D721Med (cell line): ENCODE measurements around the gene EXOSC3.

Experiments
- DNase-seq: peaks from one replicate; pipeline ENCODE4 v3.0.0; 2011; ENCODE audit warnings: low spot score; ENCODE audit not compliant: insufficient read length
- FAIRE-seq: peaks from 2 replicates; lab custom pipeline; 2011; peaks lifted over from hg19 to GRCh38; lab: Jason Lieb, UNC
- CTCF ChIP-seq: IDR thresholded peaks from 2 replicates; pipeline ENCODE4 v1.5.1; 2012; ENCODE audit warnings: mild to moderate bottlenecking, control low read depth; ENCODE audit not compliant: insufficient read depth; ENCODE audit errors: missing control alignments

Gene EXOSC3

GRCh38 chr9:37746448-37747270, 38.2 kb downstream of the EXOSC3 start:
- TF ChIP-seq CTCF = no peak
- FAIRE-seq = no peak
- no peak for DNase-seq

GRCh38 chr9:37745970-37746369, 38.9 kb downstream of the EXOSC3 start:
- FAIRE-seq (no peak), DNase-seq (no peak)

GRCh38 chr9:37740631-37741328, 44.1 kb downstream of the EXOSC3 start:
- no peak for TF ChIP-seq CTCF
- DNase-seq (no peak), FAIRE-seq (no peak)

More at GRCh38 chr9:37745970-37746369, 38.9 kb downstream of the EXOSC3 start:
- TF ChIP-seq CTCF = no peak

- FAIRE-seq (no peak), DNase-seq (no peak)
- no peak for TF ChIP-seq CTCF
Measured at GRCh38 chr9:37740128-37740527, 44.7 kb downstream of the EXOSC3 start.

GRCh38 chr9:37739222-37739621, 45.6 kb downstream of the EXOSC3 start:
- no peak for TF ChIP-seq CTCF
- FAIRE-seq = no peak
- peak; percentile 72 for DNase-seq

- no peak for FAIRE-seq
Measured at GRCh38 chr9:37732952-37733351, 51.9 kb downstream of the EXOSC3 start.

More at GRCh38 chr9:37732952-37733351, 51.9 kb downstream of the EXOSC3 start:
- no peak for DNase-seq
- TF ChIP-seq CTCF = no peak
